CD4-positive, alpha-beta T cell treated with Interleukin-6 at 100 ng/mL for 8 hours (primary cell): Measurements from ENCODE around the gene DIO1.
A peak's percentile ranks its signal among the peaks of the same experiment; 100 is the strongest.

ENCODE experiments used
- DNase-seq: peaks from one replicate; pipeline ENCODE4 v3.0.0-alpha.2; 2020; ENCODE audit warnings: mixed read lengths, low spot score

The DIO1 gene

GRCh38 chr1:53942127-53942957 lies 48.4 kb downstream of the DIO1 start:
- no peak for DNase-seq

DNA sequence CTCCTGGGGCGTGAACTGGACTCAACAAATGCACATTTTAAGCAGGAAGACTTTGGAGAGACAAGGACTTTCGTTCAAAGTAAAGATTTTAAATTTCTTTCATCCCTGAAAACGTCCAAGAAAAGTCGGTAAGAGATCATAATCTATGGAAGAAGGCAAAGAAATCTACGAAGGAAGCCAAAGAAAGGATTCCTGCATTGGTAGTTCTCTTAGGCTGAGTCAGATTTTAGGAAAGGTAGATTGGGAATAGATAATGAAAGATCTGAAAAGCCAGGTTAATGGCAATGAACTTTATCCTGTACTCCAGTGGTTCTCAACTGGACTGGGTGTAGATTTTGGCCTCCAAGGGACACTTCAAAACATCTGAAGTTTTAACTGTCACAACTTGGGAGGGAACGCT lies 49.1 kb downstream of the DIO1 start:
- no peak for DNase-seq

DNA sequence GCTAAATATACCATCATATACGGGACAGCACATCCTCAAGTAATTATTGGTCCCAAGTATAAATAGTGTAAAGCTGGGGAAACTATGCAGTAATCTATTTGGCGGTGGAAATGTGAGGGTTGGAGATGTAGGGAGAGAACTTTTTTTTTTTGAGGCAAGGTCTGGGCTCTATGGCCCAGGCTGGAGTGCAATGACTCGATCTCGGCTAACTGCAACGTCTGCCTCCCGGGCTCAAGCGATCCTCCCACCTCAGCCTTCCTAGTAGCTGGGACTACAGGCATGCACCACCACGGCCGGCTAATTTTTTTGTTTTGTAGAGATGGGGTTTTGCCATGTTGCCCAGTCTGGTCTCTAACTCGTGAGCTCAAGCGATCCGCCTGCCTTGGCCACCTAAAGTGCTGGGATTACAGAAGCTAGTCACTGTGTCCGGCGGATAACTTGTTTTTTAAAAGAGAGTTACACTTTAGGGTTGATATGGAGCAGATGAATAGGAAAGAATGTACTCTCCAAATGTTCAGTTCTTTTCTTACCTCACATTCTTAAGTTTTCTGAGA lies 49.6 kb downstream of the DIO1 start:
- no peak for DNase-seq

- no peak for DNase-seq
These were observed 50.6 kb downstream of the DIO1 start for GRCh38 chr1:53944469-53945182.

DNA sequence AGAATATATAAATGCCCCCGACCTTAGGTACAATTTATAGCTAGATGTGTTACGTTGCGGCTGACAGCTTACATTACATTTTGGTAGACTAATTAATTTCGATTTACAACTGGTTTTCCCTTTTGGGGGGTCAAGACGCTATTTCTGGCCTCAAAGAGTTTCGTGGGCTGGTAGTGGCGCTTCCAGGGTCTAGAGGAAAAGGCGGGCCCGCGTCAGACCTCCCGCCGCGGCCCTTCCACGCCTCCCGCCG lies 51.1 kb downstream of the DIO1 start:
- DNase-seq: no peak

- peak; percentile 98 for DNase-seq
These were observed 51.7 kb downstream of the DIO1 start, which contains the start of gene IFT25 for GRCh38 chr1:53945433-53946251. TSS of gene IFT25 (minus strand) at chr1:53945699. CDS start at chr1:53940082, 5,617 bp downstream.

GRCh38 chr1:53946252-53947171 lies 52.5 kb downstream of the DIO1 start, which contains the start of gene LRRC42:
TSS of gene LRRC42 (plus strand) at chr1:53946350. CDS start at chr1:53952000, 5,650 bp downstream.
- DNase-seq: no peak

DNA sequence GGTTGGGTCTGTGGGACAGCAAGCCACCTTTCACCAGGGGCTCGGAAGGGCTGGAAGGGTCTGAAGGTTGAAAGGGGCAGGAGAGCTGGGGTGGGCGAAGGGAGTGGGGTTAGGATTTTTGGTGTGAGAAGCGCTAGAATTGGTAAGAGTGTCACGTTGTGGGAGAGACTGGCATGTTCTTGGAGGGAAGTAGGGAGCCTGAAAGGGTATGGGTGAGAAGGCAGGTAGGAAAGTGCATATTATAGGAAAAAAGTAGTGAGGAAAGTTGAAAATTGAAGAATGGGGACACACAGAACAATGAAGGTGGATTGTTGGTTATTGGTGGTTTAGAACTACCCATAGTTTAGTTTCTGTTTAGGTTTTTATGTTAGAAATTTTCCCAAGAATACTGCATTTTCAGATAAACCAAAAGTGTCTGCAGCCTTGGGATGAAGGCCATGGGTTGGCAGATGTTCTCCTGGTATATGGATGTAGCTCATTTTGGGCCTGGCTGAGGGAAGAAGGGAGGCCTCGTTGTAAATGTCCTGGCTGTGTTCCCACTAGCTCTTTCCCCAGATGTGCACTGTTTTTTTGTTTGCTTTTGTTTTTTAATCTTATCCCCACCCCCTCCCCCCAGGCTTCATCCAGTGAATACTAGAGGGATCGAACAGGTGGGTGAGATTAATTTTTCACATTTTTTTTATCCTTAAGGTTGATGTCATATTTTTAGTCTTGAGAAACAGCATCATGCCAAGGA lies 53.4 kb downstream of the DIO1 start:
- no peak for DNase-seq

GRCh38 chr1:53948291-53948690 lies 54.3 kb downstream of the DIO1 start:
- DNase-seq: no peak

DNA sequence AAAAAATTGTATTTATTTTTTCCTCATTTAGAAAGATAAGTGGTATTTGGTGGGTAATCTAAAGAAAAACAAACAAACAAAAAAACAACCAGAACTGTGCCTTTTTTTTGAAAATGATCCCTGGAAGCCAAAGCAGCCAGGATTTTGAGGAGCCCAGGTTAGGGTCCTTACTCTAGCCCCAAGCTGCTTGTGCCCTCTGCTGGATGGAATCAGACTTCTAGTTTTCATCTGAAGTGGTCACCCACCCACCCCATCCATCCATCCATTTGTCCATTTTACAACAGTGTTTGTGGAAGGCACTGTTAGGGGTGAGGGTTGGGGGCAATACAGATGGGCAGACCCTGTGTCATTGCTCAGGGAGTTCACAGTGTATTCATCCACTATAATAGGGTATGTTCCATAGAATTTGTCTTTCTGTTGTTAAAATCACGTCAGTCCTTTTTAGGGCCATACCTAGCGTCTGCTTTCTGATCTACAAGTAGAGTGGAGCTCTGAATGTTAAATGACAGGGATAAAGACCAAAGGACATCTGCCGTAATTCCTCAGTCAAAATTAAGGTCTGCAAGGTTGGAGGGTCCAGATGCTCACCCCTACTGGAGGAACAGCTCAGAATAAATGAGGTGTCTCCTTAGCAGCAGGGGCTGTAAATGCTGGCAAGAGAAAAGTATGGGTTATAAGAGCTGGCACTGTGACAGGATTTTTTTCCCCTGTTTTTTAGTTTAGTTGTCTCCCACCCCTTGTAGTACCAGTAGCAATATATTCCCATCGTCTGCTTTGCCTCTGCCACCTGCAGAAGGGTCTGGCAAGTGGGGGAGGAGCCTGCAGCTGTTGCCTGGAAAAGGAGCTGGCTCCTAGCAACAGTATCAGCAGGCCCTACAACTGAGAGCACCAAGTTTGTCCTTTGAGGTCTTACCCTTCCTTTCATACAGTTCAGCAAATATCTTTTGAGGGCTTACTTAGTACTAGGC lies 55.3 kb downstream of the DIO1 start:
- peak; percentile 6 for DNase-seq

GRCh38 chr1:53951697-53952096 lies 57.7 kb downstream of the DIO1 start:
- no peak for DNase-seq

GRCh38 chr1:53954128-53954527 lies 60.1 kb downstream of the DIO1 start:
- no peak for DNase-seq

DNA sequence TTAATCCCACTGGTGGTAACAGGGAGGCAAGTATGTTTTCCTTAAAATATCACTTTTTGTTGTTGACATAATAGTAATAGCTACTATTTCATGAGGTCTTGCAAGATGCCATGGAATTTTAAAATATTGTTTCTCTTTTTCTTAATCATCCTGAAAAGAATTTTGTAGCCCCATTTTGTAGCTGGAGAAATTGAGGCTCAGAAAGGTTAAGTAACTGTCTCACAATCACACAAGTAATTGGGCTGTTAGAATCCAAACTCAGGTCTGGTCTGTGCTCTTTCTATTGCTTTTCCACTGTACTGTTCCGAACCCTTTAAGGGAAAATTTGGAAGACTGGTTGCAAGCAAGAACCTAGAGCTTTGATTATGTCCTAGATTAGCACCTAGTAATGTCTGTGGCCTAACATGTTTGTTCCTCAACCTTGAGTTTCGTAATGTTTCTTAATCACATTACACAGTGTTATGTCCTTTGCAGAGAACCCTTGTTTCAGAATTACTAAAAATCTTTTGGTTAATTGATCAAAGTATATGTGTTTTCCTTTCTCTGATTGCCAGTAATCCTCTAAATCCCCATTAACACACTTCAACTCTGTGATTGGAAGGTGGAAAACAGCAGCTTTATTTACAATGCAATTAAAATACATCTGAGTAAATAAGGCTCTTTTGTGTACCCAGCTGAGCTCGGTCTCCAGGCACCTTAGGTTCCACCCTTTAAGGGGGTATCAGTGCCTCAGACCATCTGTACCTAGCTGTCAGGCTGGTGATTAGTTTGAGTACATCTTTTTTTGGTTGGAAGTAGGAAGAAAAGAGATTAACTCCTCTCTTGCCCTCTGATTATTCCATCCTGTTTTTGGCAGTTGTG lies 62.6 kb downstream of the DIO1 start:
- DNase-seq: no peak

GRCh38 chr1:53957194-53957818 lies 63.3 kb downstream of the DIO1 start:
- no peak for DNase-seq

DNA sequence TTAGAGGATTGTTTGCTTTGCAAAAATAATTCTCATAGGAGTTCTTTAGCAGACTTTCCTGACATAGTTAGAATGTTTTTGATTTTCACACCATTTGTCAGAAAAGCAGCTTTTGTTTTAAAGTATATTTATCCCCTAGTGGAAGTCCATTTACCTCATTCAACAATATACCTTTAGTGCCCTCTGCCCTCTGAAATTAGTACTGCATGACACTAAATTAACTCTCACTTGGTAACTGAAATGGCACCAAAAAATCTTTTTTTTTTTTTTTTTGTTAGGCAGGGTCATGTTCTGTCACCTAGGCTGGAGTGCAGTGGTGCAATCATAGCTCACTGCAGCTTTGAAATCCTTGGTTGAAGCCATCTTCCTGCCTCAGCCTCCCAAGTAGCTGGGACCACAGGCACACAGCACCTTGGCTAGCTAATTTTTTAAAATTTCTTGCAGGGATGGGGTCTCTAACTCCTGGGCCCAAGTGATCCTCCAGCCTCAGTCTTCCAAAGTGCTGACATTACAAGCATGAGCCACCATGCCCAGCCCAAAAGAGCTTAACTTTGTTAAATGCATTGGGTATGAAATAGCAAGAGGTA lies 65.8 kb downstream of the DIO1 start:
- DNase-seq: peak; percentile 8
